Gastrocnemius medialis (tissue), 4 donors: Measurements from ENCODE around the gene FERD3L. TPM values are rescaled to one million over a fixed set of nuclear protein-coding genes. Genes with fewer than 3 reads are reported as not detected.

Source experiments
- ATAC-seq, 2 donors: fragments of 150-250 bp; one replicate each; pipeline ENCODE4 v1.9.1; 2016
- DNase-seq, 2 donors: peaks; one replicate each; pipeline ENCODE4 v3.0.0-alpha.2; 2019
- H3K27ac ChIP-seq, 4 donors: fragments of 200-600 bp; sonication (generic); 1 replicate in 1 of 4; 2 replicates in 3 of 4; pipeline ENCODE4 v1.5.1; 2016 to 2018; ENCODE audit warnings: mild to moderate bottlenecking in 2 of 4, moderate library complexity in 1 of 4
- H3K27me3 ChIP-seq, 3 donors: fragments of 200-600 bp; sonication (generic) in 2 of 3; 1 replicate in 1 of 3; 2 replicates in 2 of 3; pipeline versions ENCODE4 v1.5.1 to v1.6.0; 2016 to 2019; ENCODE audit warnings: mild to moderate bottlenecking in 1 of 3, moderate library complexity in 1 of 3
- H3K36me3 ChIP-seq, 2 donors: fragments of 200-600 bp; sonication (generic) in 1 of 2; one replicate each; pipeline ENCODE4 v1.5.1; 2017 to 2018
- H3K4me1 ChIP-seq, 2 donors: fragments of 200-600 bp; sonication (generic) in 1 of 2; one replicate each; pipeline ENCODE4 v1.5.1; 2016 to 2017; ENCODE audit warnings: mild to moderate bottlenecking in 2 of 2
- H3K4me3 ChIP-seq, 4 donors: fragments of 200-600 bp; sonication (generic) in 3 of 4; 1 replicate in 1 of 4; 2 replicates in 3 of 4; pipeline ENCODE4 v1.5.1; 2016 to 2019; ENCODE audit warnings: mild to moderate bottlenecking in 2 of 4
- H3K9me3 ChIP-seq, 3 donors: fragments of 200-600 bp; sonication (generic) in 2 of 3; 1 replicate in 1 of 3; 2 replicates in 2 of 3; pipeline ENCODE4 v1.5.1; 2016 to 2019
- POLR2A ChIP-seq, 2 donors: fragments of 450-650 bp; IDR thresholded peaks; one replicate each; pipeline ENCODE4 v1.6.1; 2017; ENCODE audit warnings: antibody characterized with exemption in 2 of 2, mild to moderate bottlenecking in 2 of 2, moderate library complexity in 2 of 2
- in situ Hi-C, 4 donors: fragments of 200-750 bp; cut with MboI; loops; one replicate each; pipeline versions ENCODE4 v1.15.0 to v1.8.0; 2017; ENCODE audit warnings: low sequenced_read_pairs in 4 of 4
- intact Hi-C: fragments of 100-400 bp; cut with DNase I; formaldehyde crosslinking; loops from one replicate; pipeline ENCODE4 v1.15.1; 2023; ENCODE audit warnings: low total_unique reads
- total RNA-seq, 4 donors: library from RNA; depleted of rRNA; stranded (reverse); fragments of >200 nt; gene quantifications; one replicate each; pipeline versions ENCODE4 v1.1.0 to v1.2.3, GENCODE V29; 2016
- TF ChIP-seq, protein P1 (sequence below), 5 experiments: fragments of 450-650 bp in 3 of 5; fragments of 200-600 bp in 2 of 5; sonication (generic) in 2 of 5; IDR thresholded peaks in 4 of 5; conservative IDR thresholded peaks in 1 of 5; 1 replicate in 4 of 5; 2 replicates in 1 of 5; pipeline ENCODE4 v1.5.1; 2016 to 2019; ENCODE audit warnings: antibody characterized with exemption in 5 of 5, mild to moderate bottlenecking in 3 of 5, moderate library complexity in 3 of 5

Gene FERD3L
- total RNA-seq, 4 donors from 2014 or later: not detected

DNA sequence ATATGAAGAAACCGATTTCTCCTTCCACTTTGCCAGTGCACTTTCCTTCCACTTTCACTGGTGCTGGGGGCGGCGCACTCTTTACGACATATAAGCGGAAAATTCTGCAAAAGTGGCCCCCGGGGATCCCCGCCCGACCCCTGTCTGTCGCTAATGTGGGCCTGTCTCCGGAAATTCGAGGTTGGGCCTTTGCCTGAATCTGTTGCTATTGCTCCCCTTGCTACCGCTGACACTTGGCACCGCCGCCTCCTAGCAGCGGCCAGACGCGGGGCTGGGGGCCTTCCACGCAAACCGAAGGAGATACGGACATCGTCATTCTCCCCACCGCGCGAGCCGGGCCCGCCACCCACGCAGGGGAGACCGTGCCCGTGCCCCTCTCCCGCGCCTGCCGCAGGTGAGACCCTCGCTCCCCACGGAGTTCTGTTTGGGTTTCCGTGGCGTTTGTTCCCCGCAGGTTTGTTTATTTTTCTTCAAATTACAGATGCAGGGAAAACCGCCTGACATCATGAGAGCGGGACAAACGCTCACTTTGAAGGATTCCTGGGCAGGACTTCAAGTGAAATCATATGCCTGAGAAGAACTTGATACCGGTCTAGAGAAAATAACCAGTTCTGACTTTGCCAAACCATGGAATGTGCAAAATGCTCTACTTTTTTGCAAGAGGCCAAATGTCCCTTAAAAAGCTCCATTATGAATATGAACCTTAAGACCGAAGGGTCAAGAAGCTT lies 32.8 kb downstream of the FERD3L start:
- H3K4me1 ChIP-seq: peaks cover 0 to 5% of the 10 kb centered on the region in 2 donors
- no peaks in the 10 kb centered on the region for H3K9me3 ChIP-seq
- peaks cover 72 to 96% (median 83%) of the 10 kb centered on the region in 3 donors for H3K27me3 ChIP-seq
- H3K27ac ChIP-seq: no peak overlapping the region
- DNase-seq: no peak
- no peak for TF ChIP-seq POLR2A (IDR thresholded peaks at IDR 0.05)
- TF ChIP-seq, protein P1, sequence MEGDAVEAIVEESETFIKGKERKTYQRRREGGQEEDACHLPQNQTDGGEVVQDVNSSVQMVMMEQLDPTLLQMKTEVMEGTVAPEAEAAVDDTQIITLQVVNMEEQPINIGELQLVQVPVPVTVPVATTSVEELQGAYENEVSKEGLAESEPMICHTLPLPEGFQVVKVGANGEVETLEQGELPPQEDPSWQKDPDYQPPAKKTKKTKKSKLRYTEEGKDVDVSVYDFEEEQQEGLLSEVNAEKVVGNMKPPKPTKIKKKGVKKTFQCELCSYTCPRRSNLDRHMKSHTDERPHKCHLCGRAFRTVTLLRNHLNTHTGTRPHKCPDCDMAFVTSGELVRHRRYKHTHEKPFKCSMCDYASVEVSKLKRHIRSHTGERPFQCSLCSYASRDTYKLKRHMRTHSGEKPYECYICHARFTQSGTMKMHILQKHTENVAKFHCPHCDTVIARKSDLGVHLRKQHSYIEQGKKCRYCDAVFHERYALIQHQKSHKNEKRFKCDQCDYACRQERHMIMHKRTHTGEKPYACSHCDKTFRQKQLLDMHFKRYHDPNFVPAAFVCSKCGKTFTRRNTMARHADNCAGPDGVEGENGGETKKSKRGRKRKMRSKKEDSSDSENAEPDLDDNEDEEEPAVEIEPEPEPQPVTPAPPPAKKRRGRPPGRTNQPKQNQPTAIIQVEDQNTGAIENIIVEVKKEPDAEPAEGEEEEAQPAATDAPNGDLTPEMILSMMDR (IDR thresholded peaks at IDR 0.05 in 4 of 5, conservative IDR thresholded peaks at IDR 0.05 in 1 of 5): no peak
- no peak for ATAC-seq
- no peaks in the 10 kb centered on the region for H3K36me3 ChIP-seq
- in situ Hi-C loops: no loop called here
- no peak overlapping the region for H3K4me3 ChIP-seq
- intact Hi-C loops: no loop called here

GRCh38 chr7:19111474-19112273 lies 33.5 kb downstream of the FERD3L start:
- ATAC-seq (no peak), DNase-seq (no peak)
- Histone ChIP-seq H3K27me3 (peaks cover 79 to 100% (median 88%) of the 10 kb centered on the region in 3 donors), H3K4me1 (peaks cover 0 to 5% of the 10 kb centered on the region in 2 donors), H3K9me3 (no peaks in the 10 kb centered on the region), H3K4me3 (no peak overlapping the region), H3K36me3 (no peaks in the 10 kb centered on the region), H3K27ac (no peak overlapping the region)
- in situ Hi-C loops (no loop called here), intact Hi-C loops (no loop called here)
- no peak for TF ChIP-seq POLR2A (IDR thresholded peaks at IDR 0.05)
- TF ChIP-seq, protein P1 (IDR thresholded peaks at IDR 0.05 in 4 of 5, conservative IDR thresholded peaks at IDR 0.05 in 1 of 5): no peak

GRCh38 chr7:19110776-19111175 lies 34.4 kb downstream of the FERD3L start:
- intact Hi-C loops: no loop called here

DNA sequence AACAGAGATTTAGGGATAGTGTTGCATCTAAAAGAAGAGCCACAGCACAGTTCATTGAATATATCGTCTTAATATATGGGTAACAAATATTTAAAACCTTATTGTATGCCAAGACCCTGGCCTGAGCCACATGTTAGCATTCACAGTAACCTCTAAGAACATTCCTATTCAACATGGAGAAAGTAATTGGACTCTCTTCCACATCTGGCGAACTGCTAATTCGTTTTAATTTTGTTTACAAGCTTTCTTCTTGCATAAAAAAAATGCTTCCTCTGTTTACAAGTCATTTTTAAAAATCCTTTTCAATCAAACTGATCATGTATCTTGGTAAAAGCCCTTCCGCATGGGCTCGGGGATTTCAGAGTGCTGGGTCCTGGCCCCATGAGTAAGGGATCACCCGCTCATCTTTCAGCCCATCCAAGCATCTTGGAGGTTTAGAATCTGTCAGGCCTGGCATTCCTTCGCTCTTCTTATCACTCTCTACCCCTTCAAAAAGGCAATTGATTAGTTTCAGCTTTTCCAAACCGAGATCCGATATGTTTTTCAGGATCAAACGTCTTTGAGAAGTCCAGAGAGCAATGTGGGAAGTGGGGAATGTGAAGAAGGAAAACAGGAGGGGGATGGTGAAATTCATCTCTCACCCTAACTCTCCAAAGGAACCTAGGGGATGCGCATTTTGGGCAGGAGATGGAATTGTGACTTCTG lies 35.0 kb downstream of the FERD3L start:
- H3K36me3 ChIP-seq: no peaks in the 10 kb centered on the region
- intact Hi-C loops: no loop called here
- peaks cover 0 to 8% of the 10 kb centered on the region in 2 donors for H3K4me1 ChIP-seq
- no peaks in the 10 kb centered on the region for H3K9me3 ChIP-seq
- ATAC-seq (no peak), DNase-seq (no peak)
- H3K27ac ChIP-seq: no peak overlapping the region
- in situ Hi-C loops: no loop called here
- peaks cover 88 to 100% (median 88%) of the 10 kb centered on the region in 3 donors for H3K27me3 ChIP-seq
- H3K4me3 ChIP-seq: no peak overlapping the region
- TF ChIP-seq, protein P1 (IDR thresholded peaks at IDR 0.05 in 4 of 5, conservative IDR thresholded peaks at IDR 0.05 in 1 of 5): no peak
- no peak for TF ChIP-seq POLR2A (IDR thresholded peaks at IDR 0.05)

More at GRCh38 chr7:19110776-19111175, 34.4 kb downstream of the FERD3L start:
- Histone ChIP-seq H3K4me3 (no peak overlapping the region), H3K27me3 (peaks cover 86 to 100% (median 88%) of the 10 kb centered on the region in 3 donors), H3K9me3 (no peaks in the 10 kb centered on the region), H3K4me1 (peaks cover 0 to 8% of the 10 kb centered on the region in 2 donors), H3K36me3 (no peaks in the 10 kb centered on the region), H3K27ac (no peak overlapping the region)
- in situ Hi-C loops: no loop called here
- ATAC-seq (no peak), DNase-seq (no peak)
- TF ChIP-seq, protein P1 (IDR thresholded peaks at IDR 0.05 in 4 of 5, conservative IDR thresholded peaks at IDR 0.05 in 1 of 5): no peak
- TF ChIP-seq POLR2A (IDR thresholded peaks at IDR 0.05): no peak
